H1 (cell line): ENCODE data around the gene SEC14L5. TPM values are rescaled to one million over a fixed set of nuclear protein-coding genes. Genes with fewer than 3 reads are reported as not detected.

ENCODE experiments used
- CBX5 ChIP-seq: fragments of 300-800, 300-1000 bp; sonication (generic); IDR thresholded peaks from 2 replicates; pipeline ENCODE4 v1.7.1; 2016; ENCODE audit warnings: antibody characterized with exemption, low read length, low read depth
- GABPA ChIP-seq: IDR thresholded peaks from 2 replicates; pipeline ENCODE4 v1.6.1; 2011; ENCODE audit warnings: mild to moderate bottlenecking, low read length, moderate library complexity, borderline replicate concordance; ENCODE audit not compliant: insufficient read depth
- GTF2F1 ChIP-seq: IDR thresholded peaks from 2 replicates; pipeline ENCODE4 v1.6.1; 2012; ENCODE audit warnings: low read depth, low read length, improper control_type of control experiment, borderline replicate concordance
- JUND ChIP-seq: IDR thresholded peaks from 2 replicates; pipeline ENCODE4 v1.6.1; 2011; ENCODE audit warnings: mild to moderate bottlenecking, improper control_type of control experiment, low read length
- KDM1A ChIP-seq: fragments of 200-600, 300-600 bp; sonication (generic); IDR thresholded peaks from 2 replicates; pipeline ENCODE4 v1.7.1; 2016; ENCODE audit warnings: mild to moderate bottlenecking, low read length, borderline replicate concordance
- KDM4A ChIP-seq: IDR thresholded peaks from one replicate; pipeline ENCODE4 v1.7.1; 2012; ENCODE audit warnings: low read depth, mild to moderate bottlenecking, moderate library complexity, low read length, inconsistent platforms; ENCODE audit not compliant: severe bottlenecking
- MAFK ChIP-seq: IDR thresholded peaks from 2 replicates; pipeline ENCODE4 v1.6.1; 2012; ENCODE audit warnings: low read depth, mild to moderate bottlenecking, improper control_type of control experiment, low read length
- RXRA ChIP-seq: IDR thresholded peaks from 2 replicates; pipeline ENCODE4 v1.6.1; 2011; ENCODE audit warnings: low read depth, mild to moderate bottlenecking, low read length, moderate library complexity; ENCODE audit not compliant: insufficient read depth
- SIRT6 ChIP-seq: IDR thresholded peaks from one replicate; pipeline ENCODE4 v1.7.1; 2012; ENCODE audit warnings: low read length, inconsistent platforms
- SRF ChIP-seq: IDR thresholded peaks from 2 replicates; pipeline ENCODE4 v1.6.1; 2011; ENCODE audit warnings: mild to moderate bottlenecking, low read depth, low read length, moderate library complexity
- polyA plus RNA-seq, 7 experiments: library from polyadenylated mRNA; depleted of rRNA in 3 of 7; stranded (reverse) in 5 of 7; unstranded in 2 of 7; fragments of >200 nt in 5 of 7; fragments of 200-250 nt in 2 of 7; gene quantifications; 1 replicate in 5 of 7; 2 replicates in 1 of 7; 4 replicates in 1 of 7; pipeline versions ENCODE4 v1.2.1 to v1.2.3, GENCODE V29; 2011 to 2013; ENCODE audit warnings: missing spikeins in 2 of 7, mixed read lengths in 2 of 7
- total RNA-seq: library from RNA; stranded (reverse); fragmentation: NEBNext Ultra II Directional; extraction: Animal tissue kit (Norgen Biotek cat#: 25700); gene quantifications from 2 replicates; pipeline ENCODE4 v1.2.1, GENCODE V29; 2021
- TF ChIP-seq, protein P1 (sequence below): fragments of 300-600 bp; sonication (generic); IDR thresholded peaks from 2 replicates; pipeline ENCODE4 v1.7.1; 2012; ENCODE audit warnings: low read length, moderate library complexity, mild to moderate bottlenecking, inconsistent platforms; ENCODE audit not compliant: insufficient replicate concordance

SEC14L5 gene
- total and polyA plus RNA-seq, 2 of the 8 experiments (the other 6 are each of a cell fraction or from before 2014, with no cell fraction given), result 1.9 to 3.0 TPM

DNA sequence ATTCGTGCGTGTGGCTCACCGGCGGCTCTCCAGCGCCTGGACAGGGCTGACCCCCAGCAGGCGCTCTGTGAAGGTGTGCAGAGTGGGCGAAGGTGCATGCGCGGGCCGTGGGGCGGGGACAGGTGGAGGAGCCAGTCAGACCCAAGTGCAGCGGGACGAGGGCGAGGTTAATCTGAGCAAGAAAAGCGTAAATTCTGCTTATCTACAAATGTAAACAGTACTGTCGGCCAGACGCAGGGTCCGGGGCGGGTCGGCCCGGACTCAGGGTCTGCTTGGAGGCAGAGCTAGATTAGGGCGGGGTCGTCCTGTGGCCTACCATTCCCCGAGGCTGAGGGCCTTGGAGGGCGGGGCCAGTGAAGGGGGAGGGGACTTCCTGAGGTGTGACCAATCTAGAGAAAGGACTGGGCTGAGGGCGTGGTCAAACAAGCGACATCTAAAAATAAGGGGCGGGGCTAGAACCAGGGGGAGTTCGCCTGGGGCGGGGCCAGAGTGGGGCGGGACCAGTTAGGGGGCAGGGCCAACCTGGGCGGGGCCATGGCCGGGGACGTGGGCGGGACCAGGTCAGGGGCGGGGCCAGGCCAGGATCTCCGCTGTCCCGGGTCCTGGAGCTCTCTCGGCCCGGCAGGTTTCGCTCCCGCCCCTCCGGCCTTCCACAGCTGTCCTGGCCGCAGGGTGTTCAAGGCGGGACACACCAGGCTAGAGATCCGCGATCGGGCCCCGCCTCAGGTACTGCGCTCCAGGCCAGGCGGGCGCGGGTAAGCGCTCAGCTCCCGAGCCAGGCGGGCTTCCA is at the start of gene SEC14L5 (continued):
- TF ChIP-seq, protein P1, sequence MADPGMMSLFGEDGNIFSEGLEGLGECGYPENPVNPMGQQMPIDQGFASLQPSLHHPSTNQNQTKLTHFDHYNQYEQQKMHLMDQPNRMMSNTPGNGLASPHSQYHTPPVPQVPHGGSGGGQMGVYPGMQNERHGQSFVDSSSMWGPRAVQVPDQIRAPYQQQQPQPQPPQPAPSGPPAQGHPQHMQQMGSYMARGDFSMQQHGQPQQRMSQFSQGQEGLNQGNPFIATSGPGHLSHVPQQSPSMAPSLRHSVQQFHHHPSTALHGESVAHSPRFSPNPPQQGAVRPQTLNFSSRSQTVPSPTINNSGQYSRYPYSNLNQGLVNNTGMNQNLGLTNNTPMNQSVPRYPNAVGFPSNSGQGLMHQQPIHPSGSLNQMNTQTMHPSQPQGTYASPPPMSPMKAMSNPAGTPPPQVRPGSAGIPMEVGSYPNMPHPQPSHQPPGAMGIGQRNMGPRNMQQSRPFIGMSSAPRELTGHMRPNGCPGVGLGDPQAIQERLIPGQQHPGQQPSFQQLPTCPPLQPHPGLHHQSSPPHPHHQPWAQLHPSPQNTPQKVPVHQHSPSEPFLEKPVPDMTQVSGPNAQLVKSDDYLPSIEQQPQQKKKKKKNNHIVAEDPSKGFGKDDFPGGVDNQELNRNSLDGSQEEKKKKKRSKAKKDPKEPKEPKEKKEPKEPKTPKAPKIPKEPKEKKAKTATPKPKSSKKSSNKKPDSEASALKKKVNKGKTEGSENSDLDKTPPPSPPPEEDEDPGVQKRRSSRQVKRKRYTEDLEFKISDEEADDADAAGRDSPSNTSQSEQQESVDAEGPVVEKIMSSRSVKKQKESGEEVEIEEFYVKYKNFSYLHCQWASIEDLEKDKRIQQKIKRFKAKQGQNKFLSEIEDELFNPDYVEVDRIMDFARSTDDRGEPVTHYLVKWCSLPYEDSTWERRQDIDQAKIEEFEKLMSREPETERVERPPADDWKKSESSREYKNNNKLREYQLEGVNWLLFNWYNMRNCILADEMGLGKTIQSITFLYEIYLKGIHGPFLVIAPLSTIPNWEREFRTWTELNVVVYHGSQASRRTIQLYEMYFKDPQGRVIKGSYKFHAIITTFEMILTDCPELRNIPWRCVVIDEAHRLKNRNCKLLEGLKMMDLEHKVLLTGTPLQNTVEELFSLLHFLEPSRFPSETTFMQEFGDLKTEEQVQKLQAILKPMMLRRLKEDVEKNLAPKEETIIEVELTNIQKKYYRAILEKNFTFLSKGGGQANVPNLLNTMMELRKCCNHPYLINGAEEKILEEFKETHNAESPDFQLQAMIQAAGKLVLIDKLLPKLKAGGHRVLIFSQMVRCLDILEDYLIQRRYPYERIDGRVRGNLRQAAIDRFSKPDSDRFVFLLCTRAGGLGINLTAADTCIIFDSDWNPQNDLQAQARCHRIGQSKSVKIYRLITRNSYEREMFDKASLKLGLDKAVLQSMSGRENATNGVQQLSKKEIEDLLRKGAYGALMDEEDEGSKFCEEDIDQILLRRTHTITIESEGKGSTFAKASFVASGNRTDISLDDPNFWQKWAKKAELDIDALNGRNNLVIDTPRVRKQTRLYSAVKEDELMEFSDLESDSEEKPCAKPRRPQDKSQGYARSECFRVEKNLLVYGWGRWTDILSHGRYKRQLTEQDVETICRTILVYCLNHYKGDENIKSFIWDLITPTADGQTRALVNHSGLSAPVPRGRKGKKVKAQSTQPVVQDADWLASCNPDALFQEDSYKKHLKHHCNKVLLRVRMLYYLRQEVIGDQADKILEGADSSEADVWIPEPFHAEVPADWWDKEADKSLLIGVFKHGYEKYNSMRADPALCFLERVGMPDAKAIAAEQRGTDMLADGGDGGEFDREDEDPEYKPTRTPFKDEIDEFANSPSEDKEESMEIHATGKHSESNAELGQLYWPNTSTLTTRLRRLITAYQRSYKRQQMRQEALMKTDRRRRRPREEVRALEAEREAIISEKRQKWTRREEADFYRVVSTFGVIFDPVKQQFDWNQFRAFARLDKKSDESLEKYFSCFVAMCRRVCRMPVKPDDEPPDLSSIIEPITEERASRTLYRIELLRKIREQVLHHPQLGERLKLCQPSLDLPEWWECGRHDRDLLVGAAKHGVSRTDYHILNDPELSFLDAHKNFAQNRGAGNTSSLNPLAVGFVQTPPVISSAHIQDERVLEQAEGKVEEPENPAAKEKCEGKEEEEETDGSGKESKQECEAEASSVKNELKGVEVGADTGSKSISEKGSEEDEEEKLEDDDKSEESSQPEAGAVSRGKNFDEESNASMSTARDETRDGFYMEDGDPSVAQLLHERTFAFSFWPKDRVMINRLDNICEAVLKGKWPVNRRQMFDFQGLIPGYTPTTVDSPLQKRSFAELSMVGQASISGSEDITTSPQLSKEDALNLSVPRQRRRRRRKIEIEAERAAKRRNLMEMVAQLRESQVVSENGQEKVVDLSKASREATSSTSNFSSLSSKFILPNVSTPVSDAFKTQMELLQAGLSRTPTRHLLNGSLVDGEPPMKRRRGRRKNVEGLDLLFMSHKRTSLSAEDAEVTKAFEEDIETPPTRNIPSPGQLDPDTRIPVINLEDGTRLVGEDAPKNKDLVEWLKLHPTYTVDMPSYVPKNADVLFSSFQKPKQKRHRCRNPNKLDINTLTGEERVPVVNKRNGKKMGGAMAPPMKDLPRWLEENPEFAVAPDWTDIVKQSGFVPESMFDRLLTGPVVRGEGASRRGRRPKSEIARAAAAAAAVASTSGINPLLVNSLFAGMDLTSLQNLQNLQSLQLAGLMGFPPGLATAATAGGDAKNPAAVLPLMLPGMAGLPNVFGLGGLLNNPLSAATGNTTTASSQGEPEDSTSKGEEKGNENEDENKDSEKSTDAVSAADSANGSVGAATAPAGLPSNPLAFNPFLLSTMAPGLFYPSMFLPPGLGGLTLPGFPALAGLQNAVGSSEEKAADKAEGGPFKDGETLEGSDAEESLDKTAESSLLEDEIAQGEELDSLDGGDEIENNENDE, result no peak
- TF ChIP-seq MAFK (no peak), SRF (no peak), JUND (no peak), KDM4A (peak; percentile 32), RXRA (no peak), SIRT6 (no peak), KDM1A (no peak), CBX5 (no peak), GTF2F1 (no peak), GABPA (no peak)
